ENCODE measurements around the gene MLLT6. TPM values are rescaled to one million over a fixed set of nuclear protein-coding genes. Genes with fewer than 3 reads are reported as not detected.

The MLLT6 gene
- total and polyA plus RNA-seq, 2 of the 13 experiments (the other 11 are each of a cell fraction or from before 2014, with no cell fraction given), result 50.7 to 69.5 TPM

- TF ChIP-seq ARNTL (CRISPR knock-in tag; IDR thresholded peaks at IDR 0.05) (peak; percentile 68; the same call in 1 of the 2 replicates), ZNF709 (CRISPR knock-in tag; IDR thresholded peaks at IDR 0.05) (0 out of 2 replicates have a peak, but pooled peaks have one; percentile 90), MEIS1 (CRISPR knock-in tag; IDR thresholded peaks at IDR 0.05; ENCODE audit: borderline replicate concordance) (peak; percentile 70), NR0B2 (CRISPR knock-in tag; IDR thresholded peaks at IDR 0.05) (peak; percentile 43), KLF11 (CRISPR knock-in tag; IDR thresholded peaks at IDR 0.05) (peak; percentile 85; the same call in 1 of the 2 replicates), ZNF264 (CRISPR knock-in tag; IDR thresholded peaks at IDR 0.05) (peak; percentile 83; the same call in 1 of the 2 replicates), TRIM24 (CRISPR knock-in tag; IDR thresholded peaks at IDR 0.05) (no peak), ZNF331 (CRISPR knock-in tag; IDR thresholded peaks at IDR 0.05) (peak; percentile 64; the same call in 1 of the 2 replicates), ZBTB20 (CRISPR knock-in tag; IDR thresholded peaks at IDR 0.05; ENCODE audit: borderline replicate concordance, low read depth) (0 out of 2 replicates have a peak, but pooled peaks have one; percentile 59), TOPORS (CRISPR knock-in tag; IDR thresholded peaks at IDR 0.05) (peak; percentile 51; the same call in 1 of the 2 replicates), ZNF879 (CRISPR knock-in tag; IDR thresholded peaks at IDR 0.05) (peak; percentile 69; the same call in 1 of the 2 replicates), THAP7 (CRISPR knock-in tag; IDR thresholded peaks at IDR 0.05) (peak; percentile 87), FOXC1 (CRISPR knock-in tag; IDR thresholded peaks at IDR 0.05; ENCODE audit: borderline replicate concordance) (peak; percentile 81; the same call in 1 of the 2 replicates)
- TF ChIP-seq, protein P1, sequence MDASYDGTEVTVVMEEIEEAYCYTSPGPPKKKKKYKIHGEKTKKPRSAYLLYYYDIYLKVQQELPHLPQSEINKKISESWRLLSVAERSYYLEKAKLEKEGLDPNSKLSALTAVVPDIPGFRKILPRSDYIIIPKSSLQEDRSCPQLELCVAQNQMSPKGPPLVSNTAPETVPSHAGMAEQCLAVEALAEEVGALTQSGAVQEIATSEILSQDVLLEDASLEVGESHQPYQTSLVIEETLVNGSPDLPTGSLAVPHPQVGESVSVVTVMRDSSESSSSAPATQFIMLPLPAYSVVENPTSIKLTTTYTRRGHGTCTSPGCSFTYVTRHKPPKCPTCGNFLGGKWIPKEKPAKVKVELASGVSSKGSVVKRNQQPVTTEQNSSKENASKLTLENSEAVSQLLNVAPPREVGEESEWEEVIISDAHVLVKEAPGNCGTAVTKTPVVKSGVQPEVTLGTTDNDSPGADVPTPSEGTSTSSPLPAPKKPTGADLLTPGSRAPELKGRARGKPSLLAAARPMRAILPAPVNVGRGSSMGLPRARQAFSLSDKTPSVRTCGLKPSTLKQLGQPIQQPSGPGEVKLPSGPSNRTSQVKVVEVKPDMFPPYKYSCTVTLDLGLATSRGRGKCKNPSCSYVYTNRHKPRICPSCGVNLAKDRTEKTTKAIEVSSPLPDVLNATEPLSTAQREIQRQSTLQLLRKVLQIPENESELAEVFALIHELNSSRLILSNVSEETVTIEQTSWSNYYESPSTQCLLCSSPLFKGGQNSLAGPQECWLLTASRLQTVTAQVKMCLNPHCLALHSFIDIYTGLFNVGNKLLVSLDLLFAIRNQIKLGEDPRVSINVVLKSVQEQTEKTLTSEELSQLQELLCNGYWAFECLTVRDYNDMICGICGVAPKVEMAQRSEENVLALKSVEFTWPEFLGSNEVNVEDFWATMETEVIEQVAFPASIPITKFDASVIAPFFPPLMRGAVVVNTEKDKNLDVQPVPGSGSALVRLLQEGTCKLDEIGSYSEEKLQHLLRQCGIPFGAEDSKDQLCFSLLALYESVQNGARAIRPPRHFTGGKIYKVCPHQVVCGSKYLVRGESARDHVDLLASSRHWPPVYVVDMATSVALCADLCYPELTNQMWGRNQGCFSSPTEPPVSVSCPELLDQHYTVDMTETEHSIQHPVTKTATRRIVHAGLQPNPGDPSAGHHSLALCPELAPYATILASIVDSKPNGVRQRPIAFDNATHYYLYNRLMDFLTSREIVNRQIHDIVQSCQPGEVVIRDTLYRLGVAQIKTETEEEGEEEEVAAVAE (CRISPR knock-in tag; IDR thresholded peaks at IDR 0.05; ENCODE audit: borderline replicate concordance), result peak; percentile 68; the same call in 1 of the 2 replicates
- TF ChIP-seq, protein P2, sequence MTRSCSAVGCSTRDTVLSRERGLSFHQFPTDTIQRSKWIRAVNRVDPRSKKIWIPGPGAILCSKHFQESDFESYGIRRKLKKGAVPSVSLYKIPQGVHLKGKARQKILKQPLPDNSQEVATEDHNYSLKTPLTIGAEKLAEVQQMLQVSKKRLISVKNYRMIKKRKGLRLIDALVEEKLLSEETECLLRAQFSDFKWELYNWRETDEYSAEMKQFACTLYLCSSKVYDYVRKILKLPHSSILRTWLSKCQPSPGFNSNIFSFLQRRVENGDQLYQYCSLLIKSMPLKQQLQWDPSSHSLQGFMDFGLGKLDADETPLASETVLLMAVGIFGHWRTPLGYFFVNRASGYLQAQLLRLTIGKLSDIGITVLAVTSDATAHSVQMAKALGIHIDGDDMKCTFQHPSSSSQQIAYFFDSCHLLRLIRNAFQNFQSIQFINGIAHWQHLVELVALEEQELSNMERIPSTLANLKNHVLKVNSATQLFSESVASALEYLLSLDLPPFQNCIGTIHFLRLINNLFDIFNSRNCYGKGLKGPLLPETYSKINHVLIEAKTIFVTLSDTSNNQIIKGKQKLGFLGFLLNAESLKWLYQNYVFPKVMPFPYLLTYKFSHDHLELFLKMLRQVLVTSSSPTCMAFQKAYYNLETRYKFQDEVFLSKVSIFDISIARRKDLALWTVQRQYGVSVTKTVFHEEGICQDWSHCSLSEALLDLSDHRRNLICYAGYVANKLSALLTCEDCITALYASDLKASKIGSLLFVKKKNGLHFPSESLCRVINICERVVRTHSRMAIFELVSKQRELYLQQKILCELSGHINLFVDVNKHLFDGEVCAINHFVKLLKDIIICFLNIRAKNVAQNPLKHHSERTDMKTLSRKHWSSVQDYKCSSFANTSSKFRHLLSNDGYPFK (CRISPR knock-in tag; IDR thresholded peaks at IDR 0.05; ENCODE audit: borderline replicate concordance), result peak; percentile 27; the same call in 1 of the 2 replicates
- TF ChIP-seq, protein P3, sequence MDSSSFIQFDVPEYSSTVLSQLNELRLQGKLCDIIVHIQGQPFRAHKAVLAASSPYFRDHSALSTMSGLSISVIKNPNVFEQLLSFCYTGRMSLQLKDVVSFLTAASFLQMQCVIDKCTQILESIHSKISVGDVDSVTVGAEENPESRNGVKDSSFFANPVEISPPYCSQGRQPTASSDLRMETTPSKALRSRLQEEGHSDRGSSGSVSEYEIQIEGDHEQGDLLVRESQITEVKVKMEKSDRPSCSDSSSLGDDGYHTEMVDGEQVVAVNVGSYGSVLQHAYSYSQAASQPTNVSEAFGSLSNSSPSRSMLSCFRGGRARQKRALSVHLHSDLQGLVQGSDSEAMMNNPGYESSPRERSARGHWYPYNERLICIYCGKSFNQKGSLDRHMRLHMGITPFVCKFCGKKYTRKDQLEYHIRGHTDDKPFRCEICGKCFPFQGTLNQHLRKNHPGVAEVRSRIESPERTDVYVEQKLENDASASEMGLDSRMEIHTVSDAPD (CRISPR knock-in tag; IDR thresholded peaks at IDR 0.05), result no peak
These were observed 44.4 kb downstream of the MLLT6 start (continued) for GRCh38 chr17:38749223-38750043.

All from HepG2 (cell line).